HG02642 (cell line): ENCODE results near the gene BZW2.

Experiments
- ATAC-seq: cut with Tn5 transposase; IDR thresholded peaks from one replicate; pipeline ENCODE4 v1.9.1; 2021; ENCODE audit warnings: mild to moderate bottlenecking; ENCODE audit not compliant: unreplicated experiment, poor library complexity

BZW2 gene

GRCh38 chr7:16743236-16743635 lies 97.3 kb downstream of the BZW2 start:
- no peak for ATAC-seq

GRCh38 chr7:16744518-16745250 lies 98.7 kb downstream of the BZW2 start:
- no peak for ATAC-seq

DNA sequence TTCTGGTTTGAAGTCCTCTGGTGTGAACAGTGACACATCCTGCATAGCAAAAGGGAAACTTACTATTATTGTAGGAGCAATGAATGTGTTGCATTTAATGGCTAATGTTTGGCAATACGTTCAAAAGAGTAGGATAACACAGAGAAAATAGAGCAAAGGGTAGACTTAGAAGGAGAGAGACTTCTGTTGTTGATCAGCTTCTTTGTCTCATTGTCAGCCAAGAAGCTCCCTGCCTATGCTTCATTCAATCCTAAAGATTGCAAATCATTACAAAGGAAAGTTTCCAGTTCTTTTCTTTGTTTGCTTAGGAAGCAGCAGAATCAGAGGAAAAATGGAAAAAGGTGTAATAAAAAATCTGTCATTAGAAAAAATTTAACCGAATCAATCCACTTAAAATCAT lies 99.7 kb downstream of the BZW2 start:
- ATAC-seq, result no peak

DNA sequence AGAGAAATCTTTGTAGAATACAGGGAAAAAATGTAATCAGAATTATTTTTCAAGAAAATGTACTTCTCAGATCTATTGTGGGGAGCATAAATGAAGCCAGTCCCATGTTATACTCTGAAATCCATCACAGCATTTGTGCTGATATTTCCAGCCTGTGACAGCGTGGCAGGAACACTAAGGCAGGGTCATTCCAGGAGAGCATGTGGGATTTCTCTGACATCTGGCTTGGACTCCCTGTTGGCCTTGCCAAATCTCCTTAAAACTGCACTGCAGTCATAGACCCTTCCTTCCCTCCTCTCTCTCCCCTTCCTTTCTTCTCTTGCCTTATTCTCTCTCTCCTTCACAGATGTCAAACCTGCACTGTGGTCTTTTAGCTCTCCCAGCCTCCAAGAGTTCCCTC lies 101.1 kb downstream of the BZW2 start:
- no peak for ATAC-seq

DNA sequence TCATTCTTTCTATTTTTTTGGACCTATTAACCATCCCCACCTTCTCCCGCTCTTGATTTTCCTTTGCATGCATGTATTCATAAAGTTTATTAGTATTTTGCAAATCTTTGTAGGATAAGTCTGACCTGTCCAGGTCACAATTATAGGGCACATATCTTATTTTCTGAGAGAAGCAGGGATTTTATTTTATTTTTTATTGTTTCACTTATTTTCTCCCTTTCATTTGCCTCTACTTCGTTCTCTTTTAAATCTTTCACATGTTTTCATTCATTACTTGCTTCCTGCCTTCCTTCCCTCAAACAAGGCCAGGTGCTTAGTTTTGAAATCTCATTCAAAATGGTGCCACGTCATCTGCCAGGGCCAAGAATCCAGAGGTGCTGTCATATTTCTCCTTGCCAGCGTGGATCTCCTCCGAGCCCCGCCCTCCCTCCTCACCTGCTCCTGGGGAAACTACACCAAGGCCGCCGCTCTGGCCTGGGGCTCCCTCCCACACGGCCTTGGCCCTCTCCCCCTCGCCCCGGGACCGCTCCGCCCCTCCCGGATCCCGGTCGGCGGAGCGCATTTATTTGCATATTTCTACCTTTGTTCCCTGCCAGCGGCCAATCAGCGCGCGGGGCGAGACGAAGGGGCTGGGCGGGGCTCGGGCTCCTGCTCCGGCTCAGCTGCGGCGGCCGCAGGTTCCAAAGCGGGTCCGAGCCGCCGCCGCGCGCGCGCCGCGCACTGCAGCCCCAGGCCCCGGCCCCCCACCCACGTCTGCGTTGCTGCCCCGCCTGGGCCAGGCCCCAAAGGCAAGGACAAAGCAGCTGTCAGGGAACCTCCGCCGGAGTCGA lies 107.3 kb downstream of the BZW2 start, which contains the start of gene TSPAN13:
Gene TSPAN13, plus strand, starts transcription at position 654 of the 830 bp plus-strand sequence. CDS start 213 bp downstream, outside the sequence.
- peak; percentile 85 for ATAC-seq

DNA sequence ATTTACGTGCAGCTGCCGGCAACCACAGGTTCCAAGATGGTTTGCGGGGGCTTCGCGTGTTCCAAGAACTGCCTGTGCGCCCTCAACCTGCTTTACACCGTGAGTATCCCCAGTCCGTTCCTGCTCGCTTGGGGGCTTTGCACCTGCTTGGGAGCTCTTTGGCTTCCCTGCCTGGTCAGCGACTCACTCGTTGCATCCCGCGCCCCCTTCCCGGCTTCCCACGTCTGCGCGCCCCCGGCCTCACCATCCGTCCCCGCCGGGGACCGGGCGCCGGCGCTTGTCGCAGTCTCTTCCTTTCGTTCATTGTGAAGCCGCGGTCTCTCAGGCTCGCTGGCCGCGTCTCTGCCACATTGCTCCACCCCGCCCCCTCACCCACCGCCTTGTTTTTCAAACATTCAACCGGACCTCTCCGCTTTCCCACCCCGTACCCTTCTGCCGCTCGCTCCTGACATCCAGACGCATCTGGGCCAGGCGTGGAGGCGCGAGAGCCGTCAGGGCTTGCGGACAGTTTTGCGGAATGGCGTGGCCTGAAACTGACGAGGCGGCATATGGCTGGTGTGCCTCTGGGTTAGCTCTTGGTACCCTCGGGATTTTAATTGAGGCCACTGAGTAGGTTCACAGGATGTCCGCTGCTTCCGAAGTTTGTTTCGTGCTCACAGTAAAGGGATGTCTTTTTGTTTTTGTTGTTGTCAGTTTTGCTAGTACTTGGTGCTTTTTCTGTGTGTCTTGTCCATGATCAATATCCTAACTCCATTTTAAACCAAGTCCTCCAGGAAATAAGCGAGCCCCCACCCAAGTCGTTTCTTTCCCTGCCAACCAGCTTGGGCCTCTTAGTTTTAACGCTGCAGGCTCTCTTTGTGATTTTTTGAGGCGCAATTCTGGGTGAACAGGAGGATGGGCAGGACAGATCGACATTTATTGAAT lies 108.2 kb downstream of the BZW2 start:
- ATAC-seq, result peak; percentile 28

DNA sequence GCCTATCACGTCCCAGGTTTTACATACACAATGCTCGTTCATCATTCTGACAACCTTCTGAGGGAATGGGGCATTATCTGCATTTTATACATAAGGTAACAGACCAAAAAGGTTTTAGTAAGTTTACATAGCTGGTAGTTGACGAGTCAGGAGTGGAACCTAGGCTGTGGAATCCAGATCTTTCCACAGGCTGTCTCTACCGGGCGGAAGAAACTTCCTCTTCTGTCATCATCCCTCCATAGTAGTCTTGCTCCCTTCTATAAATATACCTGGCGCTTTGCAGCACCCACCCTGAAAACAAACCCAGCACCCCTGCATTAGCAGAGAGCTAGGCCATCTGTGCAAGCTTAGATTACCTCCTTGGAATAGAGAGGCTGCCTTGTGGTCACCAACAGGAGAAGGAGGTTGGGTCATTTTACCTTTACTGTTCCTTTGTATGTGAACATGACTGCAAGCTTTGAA lies 108.9 kb downstream of the BZW2 start:
- no peak for ATAC-seq

- ATAC-seq, result no peak
Observed at GRCh38 chr7:16755397-16755796, 109.4 kb downstream of the BZW2 start.
